Measurements from ENCODE around the gene ARHGAP8. TPM values are rescaled to one million over a fixed set of nuclear protein-coding genes. Genes with fewer than 3 reads are reported as not detected.

The ARHGAP8 gene
- total and polyA plus RNA-seq, 2 donors (not counting 3 experiments of a cell fraction or from before 2014, with no cell fraction given), result not detected

GRCh38 chr22:44824271-44824670, 71.9 kb downstream of the ARHGAP8 start:
- Histone ChIP-seq H4K20me1 (replicated peaks; ENCODE audit: control insufficient read depth, extremely low read depth, insufficient read depth, low read length) (no peaks in the 10 kb centered on the region), H3K36me3 (ENCODE audit: control insufficient read depth in 2 of 2, extremely low read depth in 1 of 2, insufficient read depth in 2 of 2, low read length in 2 of 2) (no peaks in the 10 kb centered on the region)

More at GRCh38 chr22:44824271-44824670, 71.9 kb downstream of the ARHGAP8 start:
- dilution Hi-C loops (cut with MboI; ENCODE audit: extremely low pct_ligation_motif_present, low sequenced_read_pairs) (no loop called here), intact Hi-C loops (cut with micrococcal nuclease) (no loop called here)
- no TSS peak for BruUV-seq (replicated peaks)
- no peak for DNase-seq (ENCODE audit: low read depth, low spot score)
- H3K4me2 ChIP-seq (ENCODE audit: insufficient read depth, low read length), result no peak overlapping the region
- POLR2A ChIA-PET, result no interaction called here
- no peak for FAIRE-seq
- H3K4me3 ChIP-seq (replicated peaks in 1 of 3; ENCODE audit: insufficient read depth in 1 of 3, low read depth in 1 of 3, low read length in 3 of 3), result no peak overlapping the region
- TF ChIP-seq GATA2 (IDR thresholded peaks at IDR 0.05; ENCODE audit: insufficient read depth, insufficient read length, low read depth, low read length), result no peak
- no peak for TF ChIP-seq JUN (IDR thresholded peaks at IDR 0.05; ENCODE audit: borderline replicate concordance, insufficient read depth, insufficient read length, low read depth)
- TF ChIP-seq MAX (IDR thresholded peaks at IDR 0.05; ENCODE audit: insufficient read depth, insufficient read length), result no peak
- no peak for TF ChIP-seq POLR2A (IDR thresholded peaks at IDR 0.05; ENCODE audit: low read depth, low read length)
- no peak for TF ChIP-seq CTCF (IDR thresholded peaks at IDR 0.05; ENCODE audit: extremely low read depth in 1 of 2, insufficient read depth in 1 of 2, low read depth in 1 of 2, low read length in 2 of 2)
- no peak for TF ChIP-seq MYC (IDR thresholded peaks at IDR 0.05; ENCODE audit: low read depth, low read length)
- TF ChIP-seq FOS (IDR thresholded peaks at IDR 0.05; ENCODE audit: borderline replicate concordance, insufficient read depth, low read length), result no peak
- TF ChIP-seq POLR2AphosphoS5 (IDR thresholded peaks at IDR 0.05; ENCODE audit: insufficient read depth, low read depth, low read length), result no peak
- TF ChIP-seq EZH2 (IDR thresholded peaks at IDR 0.05; ENCODE audit: borderline replicate concordance, low read depth, low read length, severe bottlenecking), result no peak
- no peak overlapping the region for H2AFZ ChIP-seq (ENCODE audit: low read depth, low read length)
- no peak overlapping the region for H3K27ac ChIP-seq (ENCODE audit: insufficient read depth, low read depth, low read length)
- H3K27me3 ChIP-seq (ENCODE audit: control insufficient read depth in 2 of 2, insufficient read depth in 2 of 2, low read length in 2 of 2), result no peaks in the 10 kb centered on the region
- no peaks in the 10 kb centered on the region for H3K4me1 ChIP-seq (ENCODE audit: control insufficient read depth, extremely low read depth, insufficient read depth, low read length)
- H3K79me2 ChIP-seq (ENCODE audit: control insufficient read depth, insufficient read depth, low read length), result no peaks in the 10 kb centered on the region
- no peaks in the 10 kb centered on the region for H3K9me1 ChIP-seq (replicated peaks; ENCODE audit: control insufficient read depth, extremely low read depth, insufficient read depth, low read length)
- no peak overlapping the region for H3K9ac ChIP-seq (replicated peaks; ENCODE audit: extremely low read depth, insufficient read depth, low read length)
- CTCF ChIA-PET, result no interaction called here
- no peaks in the 10 kb centered on the region for H3K9me3 ChIP-seq (replicated peaks; ENCODE audit: control insufficient read depth, insufficient read depth, low read length)
